Smooth muscle cell (in vitro differentiated cells): ENCODE data around the gene HCRTR1. TPM values are rescaled to one million over a fixed set of nuclear protein-coding genes. Genes with fewer than 3 reads are reported as not detected.

ENCODE experiments used
- polyA plus RNA-seq: library from polyadenylated mRNA; unstranded; fragments of >200 nt; fragmentation: Nextera tagmentation; extraction: Ambion mirVana; gene quantifications from 2 replicates; pipeline ENCODE4 v1.2.1, GENCODE V29; 2016
- total RNA-seq: library from RNA; depleted of rRNA; stranded (reverse); fragments of >200 nt; gene quantifications from 2 replicates; pipeline ENCODE4 v1.2.3, GENCODE V29; 2014

The HCRTR1 gene
- total and polyA plus RNA-seq, 2 experiments from 2014 or later, result 2.0 TPM; not detected in 1

Other genes starting within 250 kb of the HCRTR1 start
- gene FABP3, start 244.6 kb upstream of the HCRTR1 start, total RNA-seq, result 2.5 and 10.1 TPM in 2 replicates
- gene FABP3, start 244.6 kb upstream of the HCRTR1 start, polyA plus RNA-seq, result 6.9 and 7.4 TPM in 2 replicates
- 26.4 and 31.6 TPM in 2 replicates for gene SERINC2, start 204.5 kb upstream of the HCRTR1 start, total RNA-seq
- 41.3 and 98.8 TPM in 2 replicates for gene SERINC2, start 204.5 kb upstream of the HCRTR1 start, polyA plus RNA-seq
- gene TINAGL1, start 41.2 kb upstream of the HCRTR1 start, total RNA-seq, result 142 and 148 TPM in 2 replicates
- 40.9 and 219 TPM in 2 replicates for gene TINAGL1, start 41.2 kb upstream of the HCRTR1 start, polyA plus RNA-seq
- gene PEF1, start 27.2 kb downstream of the HCRTR1 start, total RNA-seq, result 61.4 and 89.3 TPM in 2 replicates
- 77.1 and 85.8 TPM in 2 replicates for gene PEF1, start 27.2 kb downstream of the HCRTR1 start, polyA plus RNA-seq
- gene COL16A1, start 86.3 kb downstream of the HCRTR1 start, total RNA-seq, result 67.3 and 105 TPM in 2 replicates
- gene COL16A1, start 86.3 kb downstream of the HCRTR1 start, polyA plus RNA-seq, result 126 and 152 TPM in 2 replicates
- gene ADGRB2, start 146.7 kb downstream of the HCRTR1 start, total RNA-seq, result 8.8 and 10.6 TPM in 2 replicates
- gene ADGRB2, start 146.7 kb downstream of the HCRTR1 start, polyA plus RNA-seq, result 7.5 and 9.4 TPM in 2 replicates
- 39.5 and 43.8 TPM in 2 replicates for gene SPOCD1, start 198.3 kb downstream of the HCRTR1 start, total RNA-seq
- 45.3 and 46.1 TPM in 2 replicates for gene SPOCD1, start 198.3 kb downstream of the HCRTR1 start, polyA plus RNA-seq